GM18508 (cell line): ENCODE results near the gene KLHL26.
"Not testable (repeated sequence)": the region's sequence is repeated elsewhere in the genome, so short reads cannot be mapped to it uniquely, and the experiment has no call there.

Experiments
- ATAC-seq: cut with Tn5 transposase; IDR thresholded peaks from one replicate; pipeline ENCODE4 v1.9.1; 2021; ENCODE audit warnings: moderate number of reproducible peaks; ENCODE audit not compliant: insufficient read depth, unreplicated experiment

KLHL26 gene

GRCh38 chr19:18636969-18637629 lies at the start of gene KLHL26:
Gene KLHL26 (plus strand): TSS chr19:18637028. CDS start chr19:18637055, 27 bp downstream.
- no peak for ATAC-seq

DNA sequence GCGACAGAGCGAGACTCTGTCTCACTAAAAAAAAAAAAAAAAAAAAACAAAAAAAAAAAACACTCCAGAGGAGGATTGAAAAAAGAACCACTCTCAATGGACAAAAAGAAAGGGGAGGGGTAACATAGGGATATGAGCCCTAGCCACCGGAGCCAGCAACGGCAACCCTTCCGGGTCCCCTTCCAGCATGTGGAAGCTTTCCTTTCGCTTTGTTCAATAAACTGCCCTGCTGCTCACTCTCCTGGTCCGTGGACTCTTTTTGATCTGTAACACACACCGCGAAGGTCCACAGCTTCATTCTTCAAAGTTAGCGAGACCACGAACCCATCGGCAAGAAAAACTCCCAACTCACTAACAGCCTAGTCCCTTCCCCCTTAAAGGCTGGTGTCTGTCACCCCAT lies 49.3 kb upstream of the KLHL26 start:
- ATAC-seq = no peak

GRCh38 chr19:18587962-18588610 lies 48.7 kb upstream of the KLHL26 start:
- no peak for ATAC-seq

DNA sequence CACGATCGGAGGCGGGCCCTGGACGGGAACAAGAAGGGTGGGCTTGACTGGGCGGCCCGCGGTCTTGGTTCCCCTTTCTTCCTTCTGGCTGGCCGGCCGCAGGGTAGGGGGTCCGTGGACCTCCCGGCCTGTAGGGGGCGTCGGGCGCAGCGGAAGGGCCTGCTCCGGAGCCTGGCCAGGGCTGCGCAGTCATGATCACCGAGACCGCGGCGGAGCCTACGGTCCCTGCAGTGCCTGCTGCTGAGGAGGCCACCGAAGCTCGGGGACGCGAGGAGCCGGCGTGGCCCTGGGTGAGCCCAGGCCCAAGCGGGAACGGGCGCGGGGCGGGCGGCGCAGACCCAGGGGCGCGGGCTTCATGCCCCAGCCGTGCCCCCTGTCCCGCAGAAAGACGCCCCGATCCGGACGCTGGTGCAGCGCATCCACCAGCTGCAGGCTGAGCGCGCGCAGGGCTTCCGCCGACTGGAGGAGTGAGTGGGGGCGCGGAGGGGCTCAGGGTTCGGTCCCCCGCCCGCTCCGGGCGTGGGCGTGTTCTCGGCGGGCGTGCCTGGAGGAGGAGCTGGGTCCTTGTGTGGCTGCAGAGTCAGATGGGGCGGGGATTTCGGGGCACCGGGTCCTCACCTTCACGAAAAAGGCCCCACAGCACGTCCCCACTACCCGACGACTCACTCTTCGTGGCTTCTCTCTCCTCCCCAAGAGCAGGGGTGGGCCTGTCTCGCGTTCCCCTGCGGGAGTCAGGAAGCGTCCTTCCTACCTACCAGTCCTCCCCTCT lies 48.0 kb upstream of the KLHL26 start, which contains the start of gene REX1BD:
REX1BD (plus strand) TSS at position 188 of the 769 bp plus-strand sequence; CDS start at position 192, 4 bp downstream.
- ATAC-seq = no peak

- ATAC-seq = no peak
Measured at GRCh38 chr19:18589380-18590272, 47.2 kb upstream of the KLHL26 start.

DNA sequence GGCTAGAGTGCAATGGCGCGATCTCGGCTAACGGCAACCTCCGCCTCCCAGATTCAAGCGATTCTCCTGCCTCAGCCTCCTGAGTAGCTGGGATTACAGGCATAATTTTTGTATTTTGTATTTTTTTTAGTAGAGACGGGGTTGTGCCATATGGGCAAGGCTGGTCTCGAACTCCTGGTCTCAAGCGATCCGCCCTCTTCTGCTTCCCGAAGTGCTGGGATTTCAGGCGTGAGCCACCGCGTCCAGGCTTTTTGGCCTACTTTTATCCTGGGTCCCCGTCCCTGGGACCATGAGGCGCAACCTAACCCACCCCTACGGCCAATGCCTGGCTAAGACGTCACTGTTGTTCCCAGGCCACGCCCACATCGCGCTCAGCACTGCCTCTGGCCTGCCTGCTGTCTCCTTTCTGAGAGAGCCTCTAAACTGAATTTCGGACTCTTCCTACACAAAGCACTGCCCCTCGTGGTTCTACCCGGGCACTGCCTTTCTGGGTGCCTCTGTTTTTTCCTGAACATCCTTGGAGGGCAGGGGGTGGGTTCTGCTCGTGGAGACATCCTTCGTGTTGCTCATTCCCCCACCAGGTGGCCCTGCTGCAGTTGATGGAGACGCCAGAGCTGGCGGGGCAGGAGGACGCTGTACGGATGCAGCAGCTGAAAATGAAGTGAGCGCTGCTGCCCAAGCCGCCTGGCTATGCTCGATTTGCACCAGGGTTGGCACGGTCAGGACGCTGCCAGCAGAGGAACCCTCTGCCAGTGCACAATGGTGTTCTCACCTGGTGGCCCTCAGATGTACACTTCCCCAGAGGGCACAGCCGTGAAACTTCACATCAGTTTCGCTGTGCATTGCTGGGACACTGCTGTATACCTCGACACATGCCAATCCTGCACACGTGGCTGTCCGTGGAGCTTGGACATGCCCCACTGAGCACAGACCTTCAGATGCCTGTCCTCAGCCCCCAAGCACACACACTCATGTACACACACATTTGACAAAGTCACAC lies 46.3 kb upstream of the KLHL26 start:
- ATAC-seq = no peak

DNA sequence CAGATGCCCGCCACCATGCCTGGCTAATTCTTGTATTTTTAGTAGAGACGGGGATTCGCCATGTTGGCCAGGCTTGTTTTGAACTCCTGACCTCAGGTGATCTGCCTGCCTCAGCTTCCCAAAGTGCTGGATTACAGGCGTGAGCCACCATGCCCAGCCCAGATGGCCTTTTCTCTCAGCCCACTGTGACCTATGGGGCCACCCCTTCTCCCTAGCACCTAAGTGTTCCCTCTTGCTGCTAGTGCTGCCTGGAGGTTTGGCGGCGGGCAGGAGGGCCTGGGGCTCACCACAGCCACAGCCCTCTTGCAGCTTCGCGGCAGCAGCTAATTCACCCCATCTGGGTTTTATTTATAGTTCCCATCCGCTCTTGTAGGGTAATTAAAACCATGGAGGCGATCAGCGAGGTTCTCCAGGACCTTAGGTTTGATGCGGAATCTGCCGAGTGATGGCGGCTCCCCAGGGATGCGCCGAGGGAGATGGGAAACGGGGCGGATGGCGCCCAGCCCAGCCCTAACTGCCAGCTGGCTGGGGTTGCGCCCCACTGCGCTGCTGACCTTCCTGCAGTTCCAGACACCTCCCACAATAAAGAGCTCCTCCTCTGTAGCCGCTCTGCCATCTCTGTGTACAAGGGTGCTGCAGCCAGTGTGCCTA lies 45.0 kb upstream of the KLHL26 start:
- no peak for ATAC-seq

- ATAC-seq = not testable (repeated sequence)
Measured at GRCh38 chr19:18592732-18593131, 44.1 kb upstream of the KLHL26 start.

DNA sequence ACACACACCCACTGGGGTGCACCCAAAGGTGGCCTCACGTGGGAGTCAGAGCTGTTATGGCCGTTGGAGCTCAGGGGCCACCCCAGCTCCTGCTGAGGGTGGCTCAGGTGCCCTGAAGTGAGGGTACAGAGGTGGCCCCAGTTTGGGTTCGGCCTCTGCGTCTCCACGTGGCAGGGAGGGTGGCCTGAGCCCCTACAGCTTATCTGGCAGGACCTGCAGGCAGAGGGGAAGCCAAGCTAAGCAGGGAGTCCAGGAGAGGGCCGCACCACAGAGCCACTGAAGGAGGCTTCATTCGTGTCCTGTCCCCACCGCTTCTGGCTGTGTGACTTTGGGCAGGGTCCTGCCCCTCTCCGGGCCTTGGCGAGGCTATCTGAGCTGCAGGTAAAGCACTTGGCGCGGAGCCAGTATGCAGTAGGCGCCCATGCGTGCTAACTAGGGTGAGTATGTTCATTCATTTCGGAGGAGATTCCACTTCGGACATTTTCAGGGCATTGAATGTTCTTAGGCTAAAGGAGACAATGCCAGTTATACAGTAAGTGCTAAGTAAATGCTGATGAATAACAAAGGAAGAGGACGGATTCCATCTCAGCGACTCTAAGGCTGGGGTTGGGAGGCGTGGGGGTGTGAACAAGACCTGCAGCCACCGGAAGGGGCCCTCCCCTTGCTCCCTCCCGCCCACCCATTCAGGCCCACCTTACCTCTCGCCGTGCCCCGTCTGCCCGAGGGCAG lies 43.3 kb upstream of the KLHL26 start:
- no peak for ATAC-seq

GRCh38 chr19:18594096-18594823 lies 42.6 kb upstream of the KLHL26 start:
- ATAC-seq = no peak

- no peak for ATAC-seq
Measured at GRCh38 chr19:18594824-18595373, 41.9 kb upstream of the KLHL26 start.

GRCh38 chr19:18595475-18595874 lies 41.4 kb upstream of the KLHL26 start:
- ATAC-seq = no peak

GRCh38 chr19:18596752-18597157 lies 40.1 kb upstream of the KLHL26 start:
- ATAC-seq = no peak

DNA sequence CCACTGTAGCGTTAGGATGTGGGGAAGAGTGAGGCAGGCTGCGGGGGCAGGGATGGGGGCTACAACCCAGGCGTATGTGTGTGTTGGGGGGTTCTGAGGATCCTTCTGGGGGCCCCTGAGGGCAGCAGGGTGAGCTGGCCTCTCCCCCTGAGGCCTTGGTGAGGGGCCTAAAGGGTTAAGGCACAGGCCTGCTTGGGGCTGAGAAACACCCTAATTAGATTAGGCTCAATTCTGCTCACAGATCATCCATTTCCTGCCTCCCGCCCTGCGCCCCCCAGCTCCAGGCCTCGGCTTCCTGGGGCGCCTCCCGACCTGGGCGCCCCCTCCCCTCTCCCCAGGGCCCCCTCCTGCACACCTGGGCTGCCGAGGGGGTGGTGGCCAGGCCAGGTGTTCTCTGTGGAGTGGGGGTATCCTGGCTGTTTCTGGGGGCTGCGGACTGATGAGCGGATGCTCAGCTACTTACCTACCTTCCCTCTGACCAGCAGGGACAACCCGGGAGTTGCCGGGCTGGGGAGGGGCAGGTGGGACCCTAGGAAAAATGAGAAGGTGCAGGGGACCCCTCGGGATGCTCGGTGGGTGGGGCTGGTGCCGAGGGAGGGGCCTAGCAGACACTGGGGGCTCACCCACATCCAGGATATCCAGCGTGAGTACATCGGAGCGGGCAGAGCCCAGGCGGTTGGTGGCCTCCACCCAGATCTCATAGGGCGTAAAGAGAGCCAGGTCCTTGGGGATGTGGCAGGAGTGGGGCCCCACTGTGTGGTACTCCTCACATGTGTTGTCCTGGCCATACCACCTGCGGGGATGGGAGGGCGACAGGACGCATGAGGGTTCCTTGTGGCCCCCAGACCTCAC lies 38.8 kb upstream of the KLHL26 start:
- ATAC-seq = no peak

DNA sequence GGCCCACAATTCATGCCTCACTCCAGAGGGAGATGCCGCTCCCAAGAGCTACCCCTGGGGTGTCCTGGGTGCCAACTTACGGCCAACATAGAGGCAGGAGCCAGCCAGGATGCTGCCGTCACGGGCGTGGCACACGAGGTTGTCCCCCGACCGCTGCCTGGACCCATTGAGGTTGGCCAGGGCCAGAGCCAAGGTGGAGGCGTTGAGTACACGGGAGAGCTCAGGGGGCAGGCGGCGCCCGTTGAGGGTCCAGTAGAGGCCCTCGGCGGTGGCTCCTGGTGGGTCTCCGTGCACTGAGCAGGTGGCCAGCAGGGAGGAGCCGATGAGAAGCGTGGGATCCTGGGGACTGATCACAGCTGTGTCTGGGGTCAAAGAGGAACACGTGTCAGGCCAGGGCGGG lies 37.3 kb upstream of the KLHL26 start:
- no peak for ATAC-seq
